ENCODE data around the gene RNASEL. TPM values are rescaled to one million over a fixed set of nuclear protein-coding genes. Genes with fewer than 3 reads are reported as not detected.

Gene RNASEL
- total RNA-seq, 1 experiment from 2014 or later = 1.2 TPM

- Histone ChIP-seq H3K4me3 (ENCODE audit: low read depth in 2 of 2, low read length in 2 of 2) (no peak overlapping the region), H3K36me3 (ENCODE audit: control insufficient read depth, insufficient read depth, low read length) (no peaks in the 10 kb centered on the region), H3K27me3 (ENCODE audit: control insufficient read depth, insufficient read depth, low read length) (peaks cover 2% of the 10 kb centered on the region; the same call in 1 of the 2 replicates), H3K4me1 (ENCODE audit: control insufficient read depth, insufficient read depth, low read length) (no peaks in the 10 kb centered on the region), H3K27ac (ENCODE audit: low read length) (no peak overlapping the region), H3K9me3 (ENCODE audit: control insufficient read depth, insufficient read depth, low read depth, low read length) (no peaks in the 10 kb centered on the region)
- BruUV-seq (replicated peaks) = no TSS peak
- ChIA-PET CTCF (no interaction called here), POLR2A (no interaction called here)
- DNase-seq (ENCODE audit: low read depth, low spot score) (no peak), ATAC-seq (no peak)
- TF ChIP-seq, protein P1, sequence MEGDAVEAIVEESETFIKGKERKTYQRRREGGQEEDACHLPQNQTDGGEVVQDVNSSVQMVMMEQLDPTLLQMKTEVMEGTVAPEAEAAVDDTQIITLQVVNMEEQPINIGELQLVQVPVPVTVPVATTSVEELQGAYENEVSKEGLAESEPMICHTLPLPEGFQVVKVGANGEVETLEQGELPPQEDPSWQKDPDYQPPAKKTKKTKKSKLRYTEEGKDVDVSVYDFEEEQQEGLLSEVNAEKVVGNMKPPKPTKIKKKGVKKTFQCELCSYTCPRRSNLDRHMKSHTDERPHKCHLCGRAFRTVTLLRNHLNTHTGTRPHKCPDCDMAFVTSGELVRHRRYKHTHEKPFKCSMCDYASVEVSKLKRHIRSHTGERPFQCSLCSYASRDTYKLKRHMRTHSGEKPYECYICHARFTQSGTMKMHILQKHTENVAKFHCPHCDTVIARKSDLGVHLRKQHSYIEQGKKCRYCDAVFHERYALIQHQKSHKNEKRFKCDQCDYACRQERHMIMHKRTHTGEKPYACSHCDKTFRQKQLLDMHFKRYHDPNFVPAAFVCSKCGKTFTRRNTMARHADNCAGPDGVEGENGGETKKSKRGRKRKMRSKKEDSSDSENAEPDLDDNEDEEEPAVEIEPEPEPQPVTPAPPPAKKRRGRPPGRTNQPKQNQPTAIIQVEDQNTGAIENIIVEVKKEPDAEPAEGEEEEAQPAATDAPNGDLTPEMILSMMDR (IDR thresholded peaks at IDR 0.05) = no peak
- TF ChIP-seq POLR2AphosphoS5 (IDR thresholded peaks at IDR 0.05; ENCODE audit: low read depth, low read length) (no peak), SIN3A (IDR thresholded peaks at IDR 0.05; ENCODE audit: borderline replicate concordance, insufficient read depth, low read depth, low read length) (no peak), REST (IDR thresholded peaks at IDR 0.05; ENCODE audit: insufficient read depth in 1 of 2, low read depth in 2 of 2, low read length in 1 of 2) (no peak)
- intact Hi-C loops (cut with micrococcal nuclease; ENCODE audit: unreplicated experiment) = no loop called here
- in situ Hi-C loops (cut with HindIII; ENCODE audit: low pct_unique_long_range_greater_than_20kb, low sequenced_read_pairs) = no loop called here
Observed at GRCh38 chr1:182625719-182626504, 36.9 kb upstream of the RNASEL start.

- H3K4me1 ChIP-seq (ENCODE audit: control insufficient read depth, insufficient read depth, low read length) = no peaks in the 10 kb centered on the region
- POLR2A ChIA-PET = no interaction called here
- ATAC-seq (no peak), DNase-seq (ENCODE audit: low read depth, low spot score) (no peak)
- CTCF ChIA-PET = no interaction called here
- TF ChIP-seq, protein P1 (IDR thresholded peaks at IDR 0.05) = no peak
- no peak for TF ChIP-seq SIN3A (IDR thresholded peaks at IDR 0.05; ENCODE audit: borderline replicate concordance, insufficient read depth, low read depth, low read length)
- no peak for TF ChIP-seq REST (IDR thresholded peaks at IDR 0.05; ENCODE audit: insufficient read depth in 1 of 2, low read depth in 2 of 2, low read length in 1 of 2)
- TF ChIP-seq POLR2AphosphoS5 (IDR thresholded peaks at IDR 0.05; ENCODE audit: low read depth, low read length) = no peak
- TF ChIP-seq TCF7L2 (IDR thresholded peaks at IDR 0.05; ENCODE audit: low read depth, low read length) = no peak
- no peak overlapping the region for H3K4me3 ChIP-seq (ENCODE audit: low read depth in 2 of 2, low read length in 2 of 2)
- H3K36me3 ChIP-seq (ENCODE audit: control insufficient read depth, insufficient read depth, low read length) = no peaks in the 10 kb centered on the region
- H3K9me3 ChIP-seq (ENCODE audit: control insufficient read depth, insufficient read depth, low read depth, low read length) = no peaks in the 10 kb centered on the region
- H3K27ac ChIP-seq (ENCODE audit: low read length) = no peak overlapping the region
- no TSS peak for BruUV-seq (replicated peaks)
- intact Hi-C loops (cut with micrococcal nuclease; ENCODE audit: unreplicated experiment) (no loop called here), in situ Hi-C loops (cut with HindIII; ENCODE audit: low pct_unique_long_range_greater_than_20kb, low sequenced_read_pairs) (no loop called here)
- peaks cover 2% of the 10 kb centered on the region; the same call in 1 of the 2 replicates for H3K27me3 ChIP-seq (ENCODE audit: control insufficient read depth, insufficient read depth, low read length)
Observed at GRCh38 chr1:182625024-182625423, 36.0 kb upstream of the RNASEL start.

Measured in Panc1 (cell line).